ENCODE measurements around the gene MAP6. TPM values are rescaled to one million over a fixed set of nuclear protein-coding genes. Genes with fewer than 3 reads are reported as not detected.
A peak's percentile ranks its signal among the peaks of the same experiment; 100 is the strongest.

Gene MAP6
- total RNA-seq, 4 donors from 2014 or later = 7.9 to 22.1 (median 14.4) TPM

DNA sequence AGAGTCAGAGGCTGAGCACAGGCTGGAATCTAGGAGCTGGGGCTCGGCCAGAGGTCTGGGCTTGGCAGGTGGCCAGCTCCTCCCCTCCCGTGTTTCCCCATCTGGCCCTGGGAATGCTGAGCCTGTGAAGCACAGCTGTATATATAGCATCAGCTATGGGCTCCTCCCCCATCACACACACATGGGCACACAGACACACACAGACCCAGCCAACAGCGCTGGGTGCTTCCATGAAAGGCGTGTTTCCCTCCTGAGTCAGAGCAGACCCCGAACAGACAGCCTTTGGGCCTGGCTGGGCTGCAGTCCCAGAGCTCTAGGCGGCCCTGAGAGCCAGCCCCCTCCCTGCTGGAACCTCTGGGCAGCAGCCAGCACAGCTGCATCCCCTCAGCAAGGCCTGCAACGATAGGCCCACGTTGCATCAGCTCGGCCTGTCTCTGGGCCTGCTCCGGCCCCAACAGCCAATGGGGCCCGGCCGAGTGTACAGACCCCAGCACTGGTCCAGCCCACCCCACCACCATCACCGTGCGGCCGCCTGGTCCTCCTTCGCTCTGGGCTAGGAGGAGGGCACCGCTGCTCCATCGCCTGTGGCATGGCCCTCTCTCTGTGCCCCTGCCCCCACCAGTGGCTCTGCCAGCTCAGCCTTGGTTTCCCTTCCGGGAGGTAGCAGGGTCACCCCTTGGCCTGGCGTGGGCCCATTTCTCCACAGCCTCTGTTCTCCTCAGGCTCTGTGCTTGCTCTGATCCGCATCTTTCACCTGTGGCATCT, 114.4 kb downstream of the MAP6 start:
- TF ChIP-seq POLR2A (IDR thresholded peaks at IDR 0.05) (peak in 1 of 2 donors; percentile 79), CTCF (IDR thresholded peaks at IDR 0.05) (peak in 1 of 4 experiments; percentile 4)
- Histone ChIP-seq H3K36me3 (no peaks in the 10 kb centered on the region), H3K27me3 (no peaks in the 10 kb centered on the region), H3K9me3 (no peaks in the 10 kb centered on the region), H3K4me3 (peak overlapping the region; percentile 8 to 27), H3K27ac (peak overlapping the region; percentile 94 to 97), H3K4me1 (peaks cover 9 to 27% of the 10 kb centered on the region in 2 donors)
- intact Hi-C loops (cut with DNase I; ENCODE audit: low total_unique reads) = no loop called here
- peak; percentile 98 to 99 for DNase-seq

DNA sequence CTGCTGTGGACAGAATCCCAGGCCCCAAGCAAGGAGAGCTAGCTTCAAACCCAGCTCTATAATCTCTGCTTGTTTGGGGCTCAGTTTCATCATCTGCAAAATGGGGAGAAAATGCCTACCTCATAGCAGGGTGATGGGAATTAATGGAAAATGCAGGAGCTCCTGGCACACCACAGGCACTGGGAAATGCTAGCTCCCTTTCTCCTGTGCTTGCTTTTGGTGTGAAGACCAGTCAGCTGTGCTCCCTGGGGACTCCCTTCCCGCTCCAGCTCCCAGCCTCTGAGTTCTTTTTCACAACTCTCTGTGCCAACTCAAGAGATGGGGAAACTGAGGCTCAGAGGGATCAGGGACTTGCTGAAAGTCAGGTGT, 115.0 kb downstream of the MAP6 start:
- H3K4me3 ChIP-seq = no peak overlapping the region
- intact Hi-C loops (cut with DNase I; ENCODE audit: low total_unique reads) = no loop called here
- peak overlapping the region; percentile 94 to 97 for H3K27ac ChIP-seq
- H3K27me3 ChIP-seq = no peaks in the 10 kb centered on the region
- H3K36me3 ChIP-seq = no peaks in the 10 kb centered on the region
- TF ChIP-seq CTCF (IDR thresholded peaks at IDR 0.05) (no peak), POLR2A (IDR thresholded peaks at IDR 0.05) (no peak)
- no peak for DNase-seq
- no peaks in the 10 kb centered on the region for H3K9me3 ChIP-seq
- peaks cover 9 to 23% of the 10 kb centered on the region in 2 donors for H3K4me1 ChIP-seq

- peaks cover 9 to 16% of the 10 kb centered on the region in 2 donors for H3K4me1 ChIP-seq
- intact Hi-C loops (cut with DNase I; ENCODE audit: low total_unique reads) = no loop called here
- no peaks in the 10 kb centered on the region for H3K36me3 ChIP-seq
- peak overlapping the region; percentile 94 to 97 for H3K27ac ChIP-seq
- TF ChIP-seq POLR2A (IDR thresholded peaks at IDR 0.05) = no peak
- no peak for TF ChIP-seq CTCF (IDR thresholded peaks at IDR 0.05)
- H3K27me3 ChIP-seq = no peaks in the 10 kb centered on the region
- H3K9me3 ChIP-seq = no peaks in the 10 kb centered on the region
- H3K4me3 ChIP-seq = no peak overlapping the region
- DNase-seq = no peak
These were observed 115.7 kb downstream of the MAP6 start for GRCh38 chr11:75553182-75553581.

GRCh38 chr11:75549370-75549958, 119.4 kb downstream of the MAP6 start:
- Histone ChIP-seq H3K4me3 (no peak overlapping the region), H3K4me1 (peaks cover 0 to 11% of the 10 kb centered on the region in 2 donors), H3K36me3 (no peaks in the 10 kb centered on the region), H3K9me3 (no peaks in the 10 kb centered on the region), H3K27ac (no peak overlapping the region), H3K27me3 (no peaks in the 10 kb centered on the region)
- TF ChIP-seq CTCF (IDR thresholded peaks at IDR 0.05) = no peak
- DNase-seq = no peak
- intact Hi-C loops (cut with DNase I; ENCODE audit: low total_unique reads) = loop anchor here (5.0 kb wide), 1 partner anchor 33 kb away; no protein-coding TSS in a partner anchor

DNA sequence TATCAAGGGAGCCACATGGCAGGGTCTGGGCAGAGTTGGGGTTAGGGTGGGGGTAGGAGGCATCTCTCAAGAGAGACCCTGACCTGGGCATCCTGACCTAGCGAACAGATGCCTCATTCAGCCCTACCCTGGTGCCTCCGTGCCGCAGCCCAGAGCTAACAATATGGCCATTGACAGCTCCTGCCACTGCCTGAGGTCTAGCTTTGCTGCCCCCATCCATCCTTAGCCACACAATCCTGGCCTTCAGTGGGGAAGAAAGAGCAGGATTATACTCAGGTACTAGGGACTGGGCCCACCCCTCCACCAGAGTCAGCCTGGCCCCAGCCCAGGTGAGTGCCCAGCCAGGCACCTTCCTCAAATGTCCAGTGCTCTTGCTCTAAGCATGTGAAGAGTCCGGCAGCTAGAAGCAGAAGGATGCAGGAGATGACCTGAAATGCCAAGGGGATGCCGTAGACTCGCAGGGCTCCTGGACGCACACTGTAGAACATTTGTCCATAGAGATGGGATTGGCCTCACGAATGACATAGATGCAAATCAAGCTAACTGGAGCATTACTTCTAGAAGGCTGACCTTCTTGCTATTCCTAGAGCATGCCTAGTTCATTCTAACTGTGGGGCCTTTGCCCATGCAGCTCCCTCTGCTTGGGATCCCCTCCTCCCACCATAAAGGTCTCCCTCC, 120.1 kb downstream of the MAP6 start:
- no peak for DNase-seq
- TF ChIP-seq POLR2A (IDR thresholded peaks at IDR 0.05) (no peak), CTCF (IDR thresholded peaks at IDR 0.05) (no peak)
- no peak overlapping the region for H3K27ac ChIP-seq
- no peaks in the 10 kb centered on the region for H3K9me3 ChIP-seq
- intact Hi-C loops (cut with DNase I; ENCODE audit: low total_unique reads) = loop anchor here (5.0 kb wide), 1 partner anchor 34 kb away; no protein-coding TSS in a partner anchor
- no peaks in the 10 kb centered on the region for H3K36me3 ChIP-seq
- H3K4me1 ChIP-seq = peaks cover 0 to 9% of the 10 kb centered on the region in 2 donors
- H3K4me3 ChIP-seq = no peak overlapping the region
- H3K27me3 ChIP-seq = no peaks in the 10 kb centered on the region
